Measurements from ENCODE around the gene SWAP70.

DNA sequence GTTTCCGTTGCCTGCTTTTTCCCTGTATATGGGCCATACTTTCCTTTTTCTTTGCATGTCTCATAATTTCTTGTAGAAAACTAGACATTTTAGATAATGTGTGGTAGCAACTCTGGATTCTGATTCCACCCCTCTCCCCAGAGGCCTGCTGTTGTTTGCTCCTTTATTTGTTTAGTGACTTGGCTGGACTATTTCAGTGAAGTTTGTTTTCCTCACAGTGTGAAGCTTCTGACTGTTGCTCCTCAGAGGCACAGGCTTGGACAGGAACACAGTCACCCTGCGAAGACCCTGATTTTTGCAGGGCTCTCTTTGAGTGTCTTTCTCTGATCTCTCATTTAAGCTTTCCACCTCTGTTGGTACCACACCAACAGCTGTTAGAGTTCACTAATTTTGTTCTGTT is 72.5 kb downstream of the SWAP70 start:
- TF ChIP-seq FOXM1 (IDR thresholded peaks at IDR 0.05; ENCODE audit: borderline replicate concordance) (no peak), ZNF384 (IDR thresholded peaks at IDR 0.05) (no peak), SUZ12 (IDR thresholded peaks at IDR 0.05) (no peak), ELF4 (IDR thresholded peaks at IDR 0.05) (no peak), PKNOX1 (IDR thresholded peaks at IDR 0.05) (no peak), BHLHE40 (IDR thresholded peaks at IDR 0.05; ENCODE audit: borderline replicate concordance) (no peak), ARNT (IDR thresholded peaks at IDR 0.05) (no peak)
